GM21576 (cell line): Measurements from ENCODE around the gene KCNQ1OT1.

Source experiments
- ATAC-seq: cut with Tn5 transposase; IDR thresholded peaks from one replicate; pipeline ENCODE4 v1.9.1; 2021; ENCODE audit warnings: mild to moderate bottlenecking, moderate library complexity; ENCODE audit not compliant: unreplicated experiment

KCNQ1OT1 gene

GRCh38 chr11:2561696-2562581 is 137.9 kb downstream of the KCNQ1OT1 start:
- ATAC-seq = no peak

DNA sequence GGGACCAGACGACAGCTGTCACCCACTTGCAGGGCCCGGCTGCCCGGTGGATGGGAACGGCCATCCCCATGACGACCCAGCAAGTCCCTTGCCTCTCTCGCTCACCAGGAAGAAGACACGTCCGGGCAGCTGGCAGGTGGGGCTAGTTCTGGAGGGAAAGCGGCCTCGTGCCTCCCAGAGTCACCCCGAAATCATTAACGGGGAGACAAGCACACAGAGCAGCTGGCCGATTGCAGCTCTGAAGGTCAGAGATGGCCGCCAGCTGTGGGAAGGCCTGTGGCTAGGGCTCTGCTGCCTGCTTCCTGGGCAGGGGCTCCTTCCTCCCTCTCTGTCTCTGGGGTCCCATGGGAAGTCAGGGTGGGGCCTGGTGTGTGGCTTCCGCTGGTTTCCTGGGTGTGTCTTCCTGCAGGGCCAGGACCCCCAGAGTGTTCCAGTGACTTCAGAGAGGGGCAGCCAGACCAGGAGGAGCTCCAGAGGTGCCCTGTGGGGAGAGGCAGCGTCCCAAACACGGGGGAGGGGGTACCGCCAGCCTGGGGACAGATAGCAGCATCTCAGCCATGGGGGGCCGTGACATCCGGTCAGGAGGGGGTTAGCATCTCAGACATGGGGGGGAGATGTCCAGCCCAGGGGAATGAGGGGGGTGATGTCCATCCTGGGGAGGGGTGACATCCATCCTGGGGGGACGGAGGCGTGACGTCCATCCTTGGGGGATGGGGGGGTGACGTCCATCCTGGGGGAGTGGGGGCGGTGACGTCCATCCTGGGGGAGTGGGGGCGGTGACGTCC is 140.1 kb downstream of the KCNQ1OT1 start:
- no peak for ATAC-seq

GRCh38 chr11:2558861-2559526 is 140.8 kb downstream of the KCNQ1OT1 start:
- ATAC-seq = no peak

GRCh38 chr11:2558397-2558796 is 141.4 kb downstream of the KCNQ1OT1 start:
- no peak for ATAC-seq
